T-helper 17 cell (primary cell): ENCODE results near the gene UMODL1. TPM values are rescaled to one million over a fixed set of nuclear protein-coding genes. Genes with fewer than 3 reads are reported as not detected.

ENCODE experiments used
- ATAC-seq: fragments of 150-1000 bp; cut with Tn5 transposase; 2 replicates; pipeline ENCODE4 v1.10.0; 2021; ENCODE audit warnings: mild to moderate bottlenecking, moderate library complexity
- DNase-seq, 3 donors: peaks; one replicate each; pipeline versions ENCODE4 v3.0.0 to v3.0.0-alpha.2; 2020 to 2021
- H3K9me3 ChIP-seq: one replicate; pipeline ENCODE4 v1.7.0; 2013; ENCODE audit warnings: low read length, mild to moderate bottlenecking; ENCODE audit not compliant: control insufficient read depth, poor library complexity, severe bottlenecking
- H3K27ac Mint-ChIP-seq: one replicate; pipeline ENCODE4 v1.8.0; 2022; ENCODE audit warnings: mild to moderate bottlenecking, moderate library complexity, mixed read lengths
- H3K27me3 Mint-ChIP-seq: one replicate; pipeline ENCODE4 v1.8.0; 2022; ENCODE audit warnings: mixed read lengths
- H3K36me3 Mint-ChIP-seq: one replicate; pipeline ENCODE4 v1.8.0; 2022; ENCODE audit warnings: low read depth, mixed read lengths
- H3K4me1 Mint-ChIP-seq: one replicate; pipeline ENCODE4 v1.8.0; 2022; ENCODE audit warnings: mild to moderate bottlenecking, mixed read lengths
- H3K4me3 Mint-ChIP-seq: one replicate; pipeline ENCODE4 v1.8.0; 2022; ENCODE audit warnings: mild to moderate bottlenecking, moderate library complexity, mixed read lengths
- total RNA-seq, 4 donors: library from RNA in 2 of 4; stranded (reverse) in 2 of 4; gene quantifications; one replicate each; pipeline ENCODE4 v1.2.3 and lab custom pipeline; 2022 to 2026

Gene UMODL1
- total RNA-seq, 2 donors from 2014 or later = 0.23 to 0.99 TPM

DNA sequence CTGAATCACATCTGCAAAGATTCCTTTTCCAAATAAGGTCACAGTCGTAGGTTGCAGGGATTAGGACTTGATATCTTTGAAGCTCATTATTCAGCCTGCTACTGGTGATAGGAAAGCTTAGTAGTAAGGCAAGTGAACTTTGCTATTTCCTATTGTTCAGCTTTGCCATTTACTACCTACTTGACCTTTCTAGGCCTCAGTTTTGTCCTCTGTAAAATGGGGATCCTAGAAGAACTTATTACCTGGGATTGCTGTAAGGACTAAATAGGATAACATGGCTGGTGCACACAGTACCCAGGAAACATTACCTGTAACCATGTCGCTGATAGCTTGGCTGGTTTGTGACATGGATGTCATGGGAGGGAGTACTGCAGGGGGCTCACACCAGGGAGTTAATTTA lies 24.5 kb downstream of the UMODL1 start:
- no peak overlapping the region for H3K27ac Mint-ChIP-seq
- no peaks in the 10 kb centered on the region for H3K9me3 ChIP-seq
- peaks cover 12% of the 10 kb centered on the region for H3K36me3 Mint-ChIP-seq
- peaks cover 8% of the 10 kb centered on the region for H3K4me1 Mint-ChIP-seq
- DNase-seq (no peak), ATAC-seq (no peak)
- H3K4me3 Mint-ChIP-seq = no peak overlapping the region
- peaks cover 15% of the 10 kb centered on the region for H3K27me3 Mint-ChIP-seq

DNA sequence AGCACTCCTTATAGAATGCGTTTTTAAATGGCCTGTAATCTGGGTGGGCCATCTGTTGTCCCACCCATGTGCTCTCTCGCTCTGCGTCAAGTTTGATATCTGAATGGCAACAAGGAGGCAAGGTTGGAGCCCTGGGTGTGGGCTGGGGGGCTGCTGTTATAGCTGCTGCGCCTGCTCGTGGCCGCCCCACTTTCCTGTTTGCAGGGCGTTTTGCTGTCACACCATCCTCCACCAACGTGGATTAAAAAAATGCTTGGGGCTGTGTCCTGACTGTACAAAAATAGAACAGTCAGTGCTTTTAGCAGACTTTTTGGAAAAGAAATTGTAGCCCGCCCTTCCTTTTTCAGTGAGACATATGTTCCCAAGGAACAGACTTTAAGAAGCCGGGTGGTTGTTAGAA lies 25.4 kb downstream of the UMODL1 start:
- H3K9me3 ChIP-seq = no peaks in the 10 kb centered on the region
- H3K4me1 Mint-ChIP-seq = peaks cover 5% of the 10 kb centered on the region
- no peak overlapping the region for H3K27ac Mint-ChIP-seq
- peaks cover 7% of the 10 kb centered on the region for H3K27me3 Mint-ChIP-seq
- no peak overlapping the region for H3K4me3 Mint-ChIP-seq
- ATAC-seq = no peak
- no peak for DNase-seq
- H3K36me3 Mint-ChIP-seq = peaks cover 6% of the 10 kb centered on the region

DNA sequence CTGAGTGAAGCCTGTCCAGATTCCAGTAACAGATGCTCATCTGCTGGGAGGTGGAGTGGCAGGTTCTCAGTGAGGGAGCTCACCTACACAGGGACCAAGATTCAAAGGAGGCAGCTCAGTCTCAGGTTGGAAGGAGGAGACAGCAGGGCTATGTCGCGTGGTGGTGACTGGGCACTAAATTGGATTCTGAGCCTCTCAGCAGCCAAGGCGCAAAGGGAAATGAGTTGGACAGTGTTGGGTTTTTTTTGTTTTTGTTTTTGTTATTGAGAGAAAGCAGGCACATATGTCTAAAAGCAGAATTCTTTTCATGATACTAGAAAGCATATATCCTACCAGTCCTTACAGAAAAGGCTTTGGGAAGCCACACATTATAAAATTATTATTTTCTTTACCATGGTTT lies 26.2 kb downstream of the UMODL1 start:
- DNase-seq = no peak
- no peak for ATAC-seq
- Mint-ChIP-seq H3K27me3 (peaks cover 4% of the 10 kb centered on the region), H3K36me3 (peaks cover 4% of the 10 kb centered on the region), H3K27ac (no peak overlapping the region), H3K4me1 (peaks cover 2% of the 10 kb centered on the region), H3K4me3 (no peak overlapping the region)
- no peaks in the 10 kb centered on the region for H3K9me3 ChIP-seq

DNA sequence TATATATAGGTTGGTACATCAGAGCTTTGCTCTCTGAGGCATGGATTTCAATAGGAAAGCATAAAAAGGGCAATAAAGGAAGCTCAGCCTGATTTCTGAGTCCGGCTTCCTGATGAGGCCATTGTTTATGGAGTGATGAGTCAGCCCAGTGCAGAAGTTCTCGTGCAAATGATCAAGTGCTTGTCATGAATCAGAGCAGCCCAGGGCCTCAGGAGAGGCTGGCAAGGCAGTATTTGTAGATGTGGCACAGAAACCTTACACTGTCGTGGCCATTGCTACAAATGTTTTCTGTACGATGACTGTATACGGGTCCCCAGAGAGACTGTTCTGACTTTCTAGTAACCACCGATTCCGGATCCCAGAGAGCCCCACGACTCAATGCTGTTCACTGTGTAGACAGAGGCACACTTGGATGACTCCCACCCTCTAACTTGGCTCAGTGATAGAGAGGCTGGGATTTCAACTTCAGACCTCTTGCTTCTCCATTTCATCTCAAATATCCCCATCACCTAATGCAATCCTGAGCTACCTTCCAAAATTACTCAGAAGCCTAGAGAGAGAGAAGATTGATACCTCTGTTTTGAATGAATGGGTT lies 26.8 kb downstream of the UMODL1 start:
- H3K36me3 Mint-ChIP-seq = peaks cover 4% of the 10 kb centered on the region
- H3K27me3 Mint-ChIP-seq = peaks cover 8% of the 10 kb centered on the region
- DNase-seq (no peak), ATAC-seq (peak; percentile 41)
- H3K4me1 Mint-ChIP-seq = peaks cover 2% of the 10 kb centered on the region
- no peak overlapping the region for H3K27ac Mint-ChIP-seq
- no peaks in the 10 kb centered on the region for H3K9me3 ChIP-seq
- no peak overlapping the region for H3K4me3 Mint-ChIP-seq

DNA sequence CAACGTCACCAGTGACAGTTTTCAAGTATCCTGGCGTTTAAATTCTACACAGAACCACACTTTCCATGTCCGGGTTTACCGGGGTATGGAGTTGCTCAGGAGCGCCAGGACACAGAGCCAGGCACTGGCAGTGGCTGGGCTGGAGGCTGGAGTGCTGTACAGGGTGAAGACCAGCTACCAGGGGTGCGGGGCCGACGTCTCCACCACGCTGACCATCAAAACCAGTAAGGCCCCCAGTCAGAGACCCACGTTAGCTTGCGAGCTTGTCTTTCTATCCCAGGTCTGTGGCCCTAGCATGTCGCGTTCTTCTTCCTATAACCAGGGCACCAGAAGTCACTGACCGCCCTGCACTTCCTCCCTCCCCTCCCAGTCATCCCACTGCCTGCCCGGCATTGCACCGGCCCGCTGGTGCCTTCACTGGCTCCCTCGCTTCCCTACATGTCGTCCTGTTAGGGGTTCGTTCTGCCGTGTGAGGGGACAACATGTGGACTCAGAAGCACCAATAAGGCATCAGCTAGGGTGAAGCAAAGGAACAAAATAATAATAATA lies 27.9 kb downstream of the UMODL1 start:
- peaks cover 8% of the 10 kb centered on the region for H3K27me3 Mint-ChIP-seq
- H3K36me3 Mint-ChIP-seq = peaks cover 4% of the 10 kb centered on the region
- H3K9me3 ChIP-seq = no peaks in the 10 kb centered on the region
- ATAC-seq (no peak), DNase-seq (no peak)
- H3K27ac Mint-ChIP-seq = no peak overlapping the region
- H3K4me3 Mint-ChIP-seq = no peak overlapping the region
- H3K4me1 Mint-ChIP-seq = peaks cover 2% of the 10 kb centered on the region

DNA sequence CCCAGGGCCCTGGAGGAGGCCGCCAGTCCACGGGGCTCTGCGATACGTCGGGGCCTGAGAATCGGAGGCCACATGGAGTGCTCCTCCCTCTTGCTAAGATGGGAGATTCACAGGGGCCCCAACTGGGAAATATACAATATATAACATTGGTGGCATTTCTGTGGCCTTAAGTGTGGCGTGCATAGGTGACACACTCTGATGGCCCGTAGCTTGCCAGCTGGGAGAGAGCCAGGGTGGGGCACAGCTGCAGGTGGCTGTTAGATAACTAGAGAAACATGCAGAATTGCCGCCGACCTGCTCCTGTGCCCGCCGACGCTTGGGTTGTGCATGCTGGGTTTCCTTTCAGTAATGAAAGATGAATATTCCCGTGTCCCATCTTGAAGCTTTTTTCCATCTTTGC lies 30.1 kb downstream of the UMODL1 start:
- DNase-seq (no peak), ATAC-seq (no peak)
- Mint-ChIP-seq H3K4me3 (no peak overlapping the region), H3K36me3 (peaks cover 2% of the 10 kb centered on the region), H3K4me1 (peaks cover 2% of the 10 kb centered on the region), H3K27ac (no peak overlapping the region), H3K27me3 (peaks cover 8% of the 10 kb centered on the region)
- no peaks in the 10 kb centered on the region for H3K9me3 ChIP-seq

DNA sequence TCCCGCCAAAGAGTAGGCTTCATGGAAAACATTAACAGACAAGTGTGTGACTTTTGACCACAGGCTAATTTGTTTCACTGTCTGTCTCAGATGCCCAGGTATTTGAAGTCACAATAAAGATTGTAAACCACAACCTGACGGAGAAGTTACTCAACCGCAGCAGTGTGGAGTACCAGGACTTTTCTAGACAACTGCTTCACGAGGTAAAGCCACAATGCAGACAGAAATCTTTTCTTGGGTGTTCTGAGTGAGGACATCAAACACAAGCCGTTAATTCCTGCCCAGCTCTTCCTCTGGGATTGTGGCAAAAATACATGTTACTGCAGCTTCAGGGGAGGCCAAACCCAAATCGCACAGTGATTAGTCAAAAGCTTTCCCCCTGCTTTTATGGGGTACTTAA lies 31.0 kb downstream of the UMODL1 start:
- peaks cover 4% of the 10 kb centered on the region for H3K27me3 Mint-ChIP-seq
- no peak for ATAC-seq
- H3K4me1 Mint-ChIP-seq = peaks cover 1% of the 10 kb centered on the region
- DNase-seq = no peak
- H3K36me3 Mint-ChIP-seq = peaks cover 1% of the 10 kb centered on the region
- H3K27ac Mint-ChIP-seq = no peak overlapping the region
- no peak overlapping the region for H3K4me3 Mint-ChIP-seq
- H3K9me3 ChIP-seq = no peaks in the 10 kb centered on the region

DNA sequence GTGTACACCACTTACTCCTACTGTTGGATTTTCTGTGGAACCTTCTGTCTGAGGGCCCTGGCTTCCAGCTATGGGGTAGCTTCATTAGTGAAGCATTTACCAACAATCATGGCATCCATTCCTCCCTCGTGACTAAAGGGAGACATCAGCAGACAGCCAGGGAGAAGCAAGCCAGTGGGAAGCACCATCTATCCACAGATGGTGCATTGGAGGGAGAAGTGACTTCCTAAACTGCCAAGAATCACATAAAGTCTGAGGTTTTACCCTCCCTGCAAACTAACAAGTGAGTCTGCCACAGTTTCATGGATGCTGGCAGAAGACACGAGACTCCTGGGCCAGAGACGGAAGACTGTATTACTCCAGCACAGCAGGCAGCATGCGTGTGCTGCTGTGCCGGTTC lies 31.4 kb downstream of the UMODL1 start:
- Mint-ChIP-seq H3K27ac (no peak overlapping the region), H3K4me1 (no peaks in the 10 kb centered on the region), H3K27me3 (peaks cover 4% of the 10 kb centered on the region), H3K36me3 (no peaks in the 10 kb centered on the region), H3K4me3 (no peak overlapping the region)
- no peaks in the 10 kb centered on the region for H3K9me3 ChIP-seq
- ATAC-seq (no peak), DNase-seq (no peak)

DNA sequence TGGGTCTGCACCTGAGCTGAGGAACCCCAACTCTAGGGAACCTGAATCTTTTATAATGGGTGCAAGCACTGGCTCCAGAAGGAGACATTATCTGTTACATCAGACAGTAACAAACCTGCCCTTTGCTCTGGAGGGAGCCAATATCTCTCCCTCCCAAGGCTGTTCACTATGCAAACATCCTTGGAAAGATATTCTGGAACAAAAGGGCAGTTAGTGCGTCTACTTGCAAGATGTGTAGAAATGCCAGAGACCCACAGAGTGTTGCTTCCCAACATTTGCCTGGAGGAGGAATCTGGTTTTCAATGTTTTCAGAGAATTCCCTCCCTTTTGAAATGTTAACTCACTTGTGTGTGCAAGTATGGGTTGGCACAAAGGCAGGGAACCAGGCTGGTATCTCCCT lies 31.9 kb downstream of the UMODL1 start:
- H3K9me3 ChIP-seq = no peaks in the 10 kb centered on the region
- Mint-ChIP-seq H3K27ac (no peak overlapping the region), H3K4me3 (no peak overlapping the region), H3K36me3 (no peaks in the 10 kb centered on the region), H3K4me1 (peaks cover 4% of the 10 kb centered on the region), H3K27me3 (peaks cover 4% of the 10 kb centered on the region)
- DNase-seq = no peak
- ATAC-seq = no peak

DNA sequence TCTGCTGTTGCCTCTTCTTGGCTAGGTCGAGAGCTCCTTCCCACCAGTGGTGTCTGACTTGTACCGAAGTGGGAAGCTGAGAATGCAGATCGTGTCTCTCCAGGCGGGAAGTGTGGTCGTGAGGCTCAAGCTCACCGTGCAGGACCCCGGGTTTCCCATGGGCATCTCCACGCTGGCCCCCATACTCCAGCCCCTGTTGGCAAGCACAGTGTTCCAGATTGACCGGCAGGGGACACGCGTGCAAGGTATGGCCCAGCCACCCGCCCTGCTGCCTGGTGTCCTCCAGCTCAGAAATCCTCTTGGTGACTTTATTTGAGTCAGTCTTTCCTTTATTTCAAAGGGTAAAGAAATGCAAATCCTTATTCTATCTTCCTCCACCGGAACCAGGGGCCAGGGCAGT lies 32.7 kb downstream of the UMODL1 start:
- H3K4me3 Mint-ChIP-seq = no peak overlapping the region
- no peaks in the 10 kb centered on the region for H3K9me3 ChIP-seq
- peaks cover 5% of the 10 kb centered on the region for H3K4me1 Mint-ChIP-seq
- H3K36me3 Mint-ChIP-seq = no peaks in the 10 kb centered on the region
- no peak overlapping the region for H3K27ac Mint-ChIP-seq
- peaks cover 4% of the 10 kb centered on the region for H3K27me3 Mint-ChIP-seq
- ATAC-seq (no peak), DNase-seq (no peak)

DNA sequence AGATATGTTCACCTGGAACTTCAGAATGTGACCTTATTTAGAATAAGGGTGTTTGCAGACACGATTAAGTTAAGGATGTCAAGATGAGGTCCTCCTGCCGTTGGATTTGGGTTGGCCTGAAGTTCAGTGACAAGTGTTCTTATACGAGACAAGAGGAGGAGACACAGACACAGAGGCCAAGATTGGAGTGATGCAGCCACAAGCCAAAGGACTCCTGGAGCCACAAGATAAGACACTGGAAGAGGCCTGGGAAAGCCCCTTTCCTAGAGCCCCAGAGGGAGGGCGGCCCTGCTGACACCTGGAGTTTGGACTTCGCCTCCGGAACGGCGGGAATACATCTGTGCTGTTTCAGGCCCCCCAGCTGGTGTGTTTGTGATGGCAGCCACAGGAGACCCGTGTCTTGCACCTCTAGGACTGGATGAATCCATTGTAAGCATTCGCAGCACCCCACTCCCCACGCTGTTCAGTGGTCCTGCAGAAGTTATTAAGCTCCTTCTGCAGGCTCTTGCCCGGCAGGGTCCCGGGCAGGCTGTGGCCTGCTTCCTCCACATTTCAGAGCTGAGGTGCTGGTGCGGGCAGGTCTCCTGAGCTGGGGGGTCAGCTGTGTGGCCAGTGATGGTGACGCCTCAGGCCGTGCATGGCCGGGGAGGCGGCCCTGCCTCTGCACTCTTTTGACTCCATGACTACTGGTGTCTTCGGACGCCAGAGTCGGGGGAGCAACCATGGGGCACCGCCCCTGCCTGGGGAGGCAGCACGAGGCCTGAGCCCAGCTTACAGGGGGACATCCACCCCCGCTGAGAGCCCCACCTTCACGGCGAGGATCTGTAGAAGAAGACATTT lies 34.6 kb downstream of the UMODL1 start:
- no peak for ATAC-seq
- DNase-seq = no peak
- Mint-ChIP-seq H3K4me3 (no peak overlapping the region), H3K27me3 (peaks cover 4% of the 10 kb centered on the region), H3K36me3 (no peaks in the 10 kb centered on the region), H3K27ac (no peak overlapping the region), H3K4me1 (peaks cover 5% of the 10 kb centered on the region)
- no peaks in the 10 kb centered on the region for H3K9me3 ChIP-seq

DNA sequence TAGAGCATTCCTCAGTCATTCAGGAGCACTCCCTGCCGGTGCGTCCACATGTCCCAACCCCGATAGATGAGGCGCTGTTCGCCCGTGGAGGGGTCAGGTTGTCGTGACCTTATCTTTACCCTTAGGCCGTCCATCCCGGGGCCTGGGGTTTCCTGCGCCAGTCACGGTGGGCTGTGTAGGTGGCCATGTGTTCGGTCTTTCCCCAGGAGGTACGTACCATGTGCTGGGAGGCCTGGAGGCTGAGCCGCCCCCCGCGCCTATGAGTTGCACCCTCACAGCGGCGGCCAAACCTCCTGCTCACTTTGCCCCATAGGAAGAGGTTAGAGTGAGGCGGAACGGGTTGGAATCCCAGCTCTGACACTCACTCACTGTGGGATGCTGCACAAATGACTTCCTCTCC lies 35.3 kb downstream of the UMODL1 start:
- Mint-ChIP-seq H3K4me1 (peaks cover 5% of the 10 kb centered on the region), H3K27me3 (peaks cover 4% of the 10 kb centered on the region), H3K27ac (no peak overlapping the region), H3K36me3 (no peaks in the 10 kb centered on the region), H3K4me3 (no peak overlapping the region)
- ATAC-seq (no peak), DNase-seq (no peak)
- no peaks in the 10 kb centered on the region for H3K9me3 ChIP-seq

DNA sequence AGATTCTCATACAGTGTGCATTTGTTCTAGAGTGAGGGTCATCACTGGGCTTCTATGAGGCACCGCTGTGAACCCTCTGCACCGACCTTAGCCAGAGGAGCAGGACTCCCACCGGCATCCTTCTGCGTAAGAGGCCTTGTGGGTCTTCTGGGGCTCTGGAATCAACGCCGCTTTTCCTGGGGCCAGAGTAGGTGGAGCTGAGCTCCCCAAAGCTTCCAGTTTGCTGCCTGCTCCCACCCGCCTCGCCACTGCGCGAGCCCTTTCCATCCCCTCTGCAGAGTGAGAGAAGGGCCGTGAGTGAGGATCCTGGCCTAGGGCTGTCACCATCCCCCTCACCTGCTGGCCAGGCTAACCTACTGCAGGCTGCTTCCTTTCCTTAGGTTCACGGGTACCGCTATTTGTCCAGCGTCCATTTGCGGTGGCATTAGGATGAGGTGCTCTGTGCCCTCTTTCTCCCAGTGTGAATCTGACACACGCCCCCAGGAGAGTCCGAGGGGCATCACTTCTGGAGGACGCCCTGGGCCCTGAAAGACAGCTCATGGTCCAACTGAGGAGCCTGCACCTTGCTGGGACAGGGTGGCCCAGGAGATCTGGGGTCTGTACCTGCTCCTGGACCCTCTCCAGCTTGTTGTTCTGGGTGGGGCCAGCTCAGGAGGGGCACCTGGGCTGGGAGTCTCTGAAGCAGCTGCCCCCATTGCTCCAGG lies 36.2 kb downstream of the UMODL1 start:
- H3K4me3 Mint-ChIP-seq = no peak overlapping the region
- no peaks in the 10 kb centered on the region for H3K36me3 Mint-ChIP-seq
- no peak overlapping the region for H3K27ac Mint-ChIP-seq
- DNase-seq (no peak), ATAC-seq (peak; percentile 46)
- peaks cover 8% of the 10 kb centered on the region for H3K27me3 Mint-ChIP-seq
- H3K4me1 Mint-ChIP-seq = peaks cover 5% of the 10 kb centered on the region
- H3K9me3 ChIP-seq = no peaks in the 10 kb centered on the region
